HFF-Myc (cell line): Measurements from ENCODE around the gene BCAS4.
"Not testable (repeated sequence)": the region's sequence is repeated elsewhere in the genome, so short reads cannot be mapped to it uniquely, and the experiment has no call there.

Experiments used
- DNase-seq: peaks from one replicate; pipeline ENCODE4 v3.0.0-alpha.2; 2011; ENCODE audit warnings: low read depth; ENCODE audit errors: extremely low read depth
- H3K4me3 ChIP-seq: replicated peaks from 2 replicates; pipeline ENCODE4 v1.5.1; 2011; ENCODE audit warnings: low read depth, mild to moderate bottlenecking, control low read depth, low read length
- CTCF ChIP-seq: IDR thresholded peaks from 2 replicates; pipeline ENCODE4 v1.5.1; 2012; ENCODE audit warnings: mild to moderate bottlenecking, low read depth, low read length, control low read depth; ENCODE audit errors: missing control alignments

BCAS4 gene

GRCh38 chr20:50754420-50754819, 40.4 kb upstream of the BCAS4 start:
- H3K4me3 ChIP-seq: no peak overlapping the region
- DNase-seq: no peak
- TF ChIP-seq CTCF: no peak

GRCh38 chr20:50756447-50756846, 38.4 kb upstream of the BCAS4 start:
- TF ChIP-seq CTCF: no peak
- no peak overlapping the region for H3K4me3 ChIP-seq

GRCh38 chr20:50758469-50758868, 36.4 kb upstream of the BCAS4 start:
- TF ChIP-seq CTCF: no peak
- no peak for DNase-seq
- H3K4me3 ChIP-seq: no peak overlapping the region

More at GRCh38 chr20:50756447-50756846, 38.4 kb upstream of the BCAS4 start:
- no peak for DNase-seq

- no peak for TF ChIP-seq CTCF
- DNase-seq: no peak
- no peak overlapping the region for H3K4me3 ChIP-seq
Observed at GRCh38 chr20:50758992-50759391, 35.9 kb upstream of the BCAS4 start.

- H3K4me3 ChIP-seq: no peak overlapping the region
- TF ChIP-seq CTCF: no peak
- DNase-seq: no peak
Observed at GRCh38 chr20:50759678-50760077, 35.2 kb upstream of the BCAS4 start.

GRCh38 chr20:50762045-50762422, 32.8 kb upstream of the BCAS4 start:
- no peak for TF ChIP-seq CTCF
- H3K4me3 ChIP-seq: no peak overlapping the region
- no peak for DNase-seq

GRCh38 chr20:50762435-50763220, 32.2 kb upstream of the BCAS4 start:
- TF ChIP-seq CTCF: no peak
- no peak overlapping the region for H3K4me3 ChIP-seq
- no peak for DNase-seq

- not testable (repeated sequence) for DNase-seq, H3K4me3 ChIP-seq
Observed at GRCh38 chr20:50763550-50764458, 31.1 kb upstream of the BCAS4 start.

- H3K4me3 ChIP-seq, DNase-seq: not testable (repeated sequence)
Observed at GRCh38 chr20:50765251-50765650, 29.6 kb upstream of the BCAS4 start.
